GDM1 (cell line): Measurements from ENCODE around the gene FOXA1.

Experiments used
- DNase-seq: peaks from one replicate; lab custom pipeline; 2025; lab: John Stamatoyannopoulos, UW

Gene FOXA1

GRCh38 chr14:37589715-37590427 lies 5.2 kb downstream of the FOXA1 start:
- no peak for DNase-seq

GRCh38 chr14:37588956-37589714 lies 5.9 kb downstream of the FOXA1 start:
- no peak for DNase-seq

- no peak for DNase-seq
These were observed 6.4 kb downstream of the FOXA1 start for GRCh38 chr14:37588667-37588955.

- no peak for DNase-seq
These were observed 7.0 kb downstream of the FOXA1 start for GRCh38 chr14:37587881-37588666.

- no peak for DNase-seq
These were observed 7.8 kb downstream of the FOXA1 start for GRCh38 chr14:37587131-37587803.

- DNase-seq: no peak
These were observed 8.3 kb downstream of the FOXA1 start for GRCh38 chr14:37586797-37587130.

GRCh38 chr14:37585971-37586796 lies 8.9 kb downstream of the FOXA1 start:
- DNase-seq: no peak

- no peak for DNase-seq
These were observed 9.9 kb downstream of the FOXA1 start for GRCh38 chr14:37585101-37585511.

- no peak for DNase-seq
These were observed 10.6 kb downstream of the FOXA1 start for GRCh38 chr14:37584211-37585100.

- DNase-seq: no peak
These were observed 11.5 kb downstream of the FOXA1 start for GRCh38 chr14:37583358-37584210.

GRCh38 chr14:37580146-37580545 lies 14.9 kb downstream of the FOXA1 start:
- DNase-seq: no peak

- DNase-seq: no peak
These were observed 15.8 kb downstream of the FOXA1 start for GRCh38 chr14:37579274-37579673.

- DNase-seq: no peak
These were observed 21.7 kb downstream of the FOXA1 start for GRCh38 chr14:37573356-37573755.

GRCh38 chr14:37571391-37571790 lies 23.7 kb downstream of the FOXA1 start:
- no peak for DNase-seq

GRCh38 chr14:37569729-37570128 lies 25.3 kb downstream of the FOXA1 start:
- DNase-seq: no peak

GRCh38 chr14:37566811-37567371 lies 28.2 kb downstream of the FOXA1 start:
- no peak for DNase-seq

GRCh38 chr14:37565550-37565949 lies 29.5 kb downstream of the FOXA1 start:
- no peak for DNase-seq

GRCh38 chr14:37563189-37563588 lies 31.9 kb downstream of the FOXA1 start:
- DNase-seq: no peak

GRCh38 chr14:37559386-37559785 lies 35.7 kb downstream of the FOXA1 start:
- DNase-seq: no peak
